Measurements from ENCODE around the gene CENPF. TPM values are rescaled to one million over a fixed set of nuclear protein-coding genes. Genes with fewer than 3 reads are reported as not detected.
"Not testable (repeated sequence)": the region's sequence is repeated elsewhere in the genome, so short reads cannot be mapped to it uniquely, and the experiment has no call there.

Gene CENPF
- polyA plus RNA-seq, 1 donor: 30.3 TPM

DNA sequence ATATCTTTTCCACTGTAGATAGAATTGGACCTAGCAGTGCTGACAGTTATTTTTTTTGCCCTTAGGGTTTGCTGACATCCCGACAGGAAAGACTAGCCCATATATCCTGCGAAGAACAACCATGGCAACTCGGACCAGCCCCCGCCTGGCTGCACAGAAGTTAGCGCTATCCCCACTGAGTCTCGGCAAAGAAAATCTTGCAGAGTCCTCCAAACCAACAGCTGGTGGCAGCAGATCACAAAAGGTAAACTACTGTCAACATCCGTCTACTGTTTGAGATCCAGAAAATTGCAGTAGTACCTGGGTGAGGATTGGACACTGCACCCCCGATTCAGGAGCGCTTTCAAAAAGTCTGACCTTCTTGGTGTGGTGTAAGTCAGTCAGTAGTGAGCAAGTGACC, 55.8 kb downstream of the CENPF start:
- Histone ChIP-seq H3K4me1 (ENCODE audit: control insufficient read depth, insufficient read depth, low read length) (no peaks in the 10 kb centered on the region), H3K36me3 (ENCODE audit: control insufficient read depth, insufficient read depth, low read length) (peaks cover 19% of the 10 kb centered on the region), H3K27ac (ENCODE audit: low read length) (no peak overlapping the region), H3K27me3 (ENCODE audit: control insufficient read depth, insufficient read depth, low read length) (no peaks in the 10 kb centered on the region), H3K9me3 (ENCODE audit: control insufficient read depth, low read depth, low read length) (no peaks in the 10 kb centered on the region), H3K4me3 (ENCODE audit: low read length) (no peak overlapping the region)
- DNase-seq: peak in 1 of 2 donors; percentile 22
- WGBS (ENCODE audit: insufficient coverage, low lambda C conversion rate): no CpG with 5 or more reads among the region's 9 CpGs

DNA sequence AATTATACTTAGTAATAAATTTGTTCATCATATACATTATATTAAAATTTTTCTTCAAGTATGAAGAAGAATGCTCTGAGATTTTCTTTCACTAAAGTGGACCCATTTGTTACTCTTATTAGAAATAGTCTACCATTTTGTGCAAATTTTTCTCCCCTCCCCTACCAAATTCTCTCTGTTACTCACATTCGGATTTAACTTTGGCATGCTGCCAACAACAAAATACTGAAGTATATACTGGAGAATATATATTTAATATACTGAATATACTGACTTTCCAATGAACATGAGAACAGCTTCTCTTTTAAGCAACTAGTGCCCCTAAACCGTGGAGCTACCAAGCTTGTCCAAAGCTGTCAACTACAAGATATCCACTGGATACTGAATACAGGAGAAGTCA, 57.2 kb downstream of the CENPF start:
- H3K4me1 ChIP-seq (ENCODE audit: control insufficient read depth, insufficient read depth, low read length): no peaks in the 10 kb centered on the region
- H3K9me3 ChIP-seq (ENCODE audit: control insufficient read depth, low read depth, low read length): no peaks in the 10 kb centered on the region
- WGBS (ENCODE audit: insufficient coverage, low lambda C conversion rate): no CpG with 5 or more reads among the region's 2 CpGs
- H3K27me3 ChIP-seq (ENCODE audit: control insufficient read depth, insufficient read depth, low read length): no peaks in the 10 kb centered on the region
- no peak overlapping the region for H3K4me3 ChIP-seq (ENCODE audit: low read length)
- H3K27ac ChIP-seq (ENCODE audit: low read length): no peak overlapping the region
- H3K36me3 ChIP-seq (ENCODE audit: control insufficient read depth, insufficient read depth, low read length): peaks cover 18% of the 10 kb centered on the region
- DNase-seq: no peak

DNA sequence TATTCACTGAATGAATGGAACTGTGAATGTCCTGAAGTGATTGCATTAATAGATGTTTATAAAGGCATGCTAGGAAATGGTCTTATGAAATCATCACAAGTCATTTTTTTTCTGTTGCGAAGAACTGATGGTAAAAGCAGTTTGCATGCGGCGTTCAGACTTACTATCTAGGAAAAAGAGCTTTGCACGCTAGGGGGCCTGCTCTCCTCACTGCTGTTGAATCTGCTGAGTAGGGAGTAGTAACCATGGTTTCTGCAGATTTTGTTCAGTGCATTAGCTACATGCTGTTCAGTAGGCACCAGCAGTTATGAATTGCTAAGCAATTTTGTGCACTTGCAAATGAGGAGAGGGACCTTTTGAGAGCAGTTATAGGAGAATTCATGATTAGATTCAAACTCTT, 57.9 kb downstream of the CENPF start:
- WGBS (ENCODE audit: insufficient coverage, low lambda C conversion rate): no CpG with 5 or more reads among the region's 4 CpGs
- DNase-seq: peak; percentile 40 to 47
- H3K4me1 ChIP-seq (ENCODE audit: control insufficient read depth, insufficient read depth, low read length): no peaks in the 10 kb centered on the region
- no peaks in the 10 kb centered on the region for H3K9me3 ChIP-seq (ENCODE audit: control insufficient read depth, low read depth, low read length)
- H3K4me3 ChIP-seq (ENCODE audit: low read length): no peak overlapping the region
- H3K36me3 ChIP-seq (ENCODE audit: control insufficient read depth, insufficient read depth, low read length): peaks cover 13% of the 10 kb centered on the region
- no peaks in the 10 kb centered on the region for H3K27me3 ChIP-seq (ENCODE audit: control insufficient read depth, insufficient read depth, low read length)
- no peak overlapping the region for H3K27ac ChIP-seq (ENCODE audit: low read length)

DNA sequence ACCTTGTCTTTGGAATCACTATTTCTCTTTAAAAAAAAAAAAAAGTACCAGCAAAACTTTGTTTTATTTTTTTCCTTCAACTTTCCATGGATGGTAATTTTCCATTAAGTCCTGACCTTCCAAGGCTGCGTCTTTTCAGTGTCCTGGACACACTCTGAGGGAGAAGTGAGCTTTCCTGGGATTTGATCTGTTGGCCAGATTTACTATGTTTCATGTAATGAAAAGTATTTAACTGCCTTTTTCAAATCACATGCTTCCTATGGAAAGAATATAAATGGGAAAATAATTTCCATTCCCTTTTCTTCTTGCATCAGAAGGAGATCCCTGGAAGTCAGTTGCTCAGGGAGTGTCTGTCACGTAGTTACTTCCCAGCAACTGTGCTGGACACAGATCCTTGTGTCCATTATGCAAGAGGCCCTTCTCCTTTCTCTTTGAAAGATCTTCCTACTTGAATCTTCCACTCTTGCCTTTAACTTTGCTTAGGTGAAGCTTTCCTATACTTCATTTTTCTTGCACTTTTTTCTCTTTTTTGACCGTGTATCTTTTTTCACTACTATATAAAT, 59.3 kb downstream of the CENPF start:
- no peak for DNase-seq
- H3K27me3 ChIP-seq (ENCODE audit: control insufficient read depth, insufficient read depth, low read length): no peaks in the 10 kb centered on the region
- 100% methylated on average over 1 of the region's 3 CpGs for WGBS (ENCODE audit: insufficient coverage, low lambda C conversion rate)
- peaks cover 3% of the 10 kb centered on the region for H3K36me3 ChIP-seq (ENCODE audit: control insufficient read depth, insufficient read depth, low read length)
- H3K4me3 ChIP-seq (ENCODE audit: low read length): no peak overlapping the region
- H3K9me3 ChIP-seq (ENCODE audit: control insufficient read depth, low read depth, low read length): no peaks in the 10 kb centered on the region
- no peak overlapping the region for H3K27ac ChIP-seq (ENCODE audit: low read length)
- H3K4me1 ChIP-seq (ENCODE audit: control insufficient read depth, insufficient read depth, low read length): no peaks in the 10 kb centered on the region

DNA sequence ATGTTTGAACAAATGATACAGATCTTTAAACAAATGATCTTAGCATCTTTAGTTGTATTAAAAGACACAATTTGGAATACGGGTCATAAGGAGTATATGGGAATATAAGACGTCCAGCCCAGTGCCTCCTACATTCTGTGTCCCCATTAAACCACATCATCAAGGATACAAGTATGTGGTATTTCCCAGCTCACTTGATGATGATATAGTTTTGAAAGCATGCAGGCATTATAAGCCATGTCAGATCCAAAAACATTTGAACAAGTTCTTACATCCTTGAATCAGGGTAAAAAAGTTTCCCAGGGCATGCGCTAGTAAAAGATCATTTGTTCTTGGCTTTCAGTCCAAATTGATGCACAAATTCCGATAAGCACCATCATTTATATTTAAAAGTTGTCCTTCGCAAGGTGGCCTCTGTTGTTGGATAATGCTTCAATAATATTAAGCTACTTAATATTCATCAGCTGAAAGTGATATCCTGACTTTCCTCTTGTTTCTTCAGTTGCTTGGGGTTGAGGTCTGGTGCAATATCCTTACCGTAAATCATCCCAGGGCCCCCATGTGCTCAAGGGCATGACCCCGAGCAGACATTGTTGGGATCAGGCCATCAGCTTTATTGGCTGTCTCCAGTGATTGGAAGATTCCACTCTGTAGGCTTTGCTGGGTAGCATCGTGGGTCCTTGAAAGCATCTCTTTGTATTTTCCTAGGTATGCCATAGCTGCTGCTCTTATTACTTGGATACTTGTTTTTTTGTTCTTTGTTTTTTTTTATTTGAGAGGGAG, 61.8 kb downstream of the CENPF start:
- Histone ChIP-seq H3K27ac (ENCODE audit: low read length) (no peak overlapping the region), H3K4me3 (ENCODE audit: low read length) (no peak overlapping the region), H3K36me3 (ENCODE audit: control insufficient read depth, insufficient read depth, low read length) (peaks cover 3% of the 10 kb centered on the region), H3K9me3 (ENCODE audit: control insufficient read depth, low read depth, low read length) (no peaks in the 10 kb centered on the region), H3K27me3 (ENCODE audit: control insufficient read depth, insufficient read depth, low read length) (no peaks in the 10 kb centered on the region), H3K4me1 (ENCODE audit: control insufficient read depth, insufficient read depth, low read length) (no peaks in the 10 kb centered on the region)
- WGBS (ENCODE audit: insufficient coverage, low lambda C conversion rate): 91% methylated on average over 3 of the region's 8 CpGs
- DNase-seq: no peak

DNA sequence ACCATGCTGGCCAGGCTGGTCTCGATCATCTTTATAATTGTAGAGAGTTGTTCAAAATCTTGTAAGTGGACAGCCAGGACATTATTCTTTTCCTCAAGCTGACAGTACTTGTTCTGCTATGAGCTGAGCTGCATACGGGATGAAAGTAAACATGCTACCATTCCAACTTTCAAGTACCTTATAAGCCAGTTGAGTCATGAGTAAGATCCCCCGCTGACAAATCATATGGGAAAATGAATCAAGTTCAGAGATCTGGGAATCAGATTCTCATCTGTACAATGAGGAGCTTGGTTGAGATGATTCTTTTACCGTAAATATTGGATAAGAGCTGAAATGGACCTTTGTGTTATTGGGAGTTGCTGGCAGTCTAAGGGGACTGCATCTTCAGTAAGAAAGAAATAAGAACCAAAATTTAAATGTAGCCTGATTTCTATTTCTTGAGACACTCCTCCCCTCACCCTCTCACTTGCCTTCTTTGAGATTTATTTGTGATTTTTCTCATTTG, 62.7 kb downstream of the CENPF start:
- H3K36me3 ChIP-seq (ENCODE audit: control insufficient read depth, insufficient read depth, low read length): peaks cover 4% of the 10 kb centered on the region
- H3K4me3 ChIP-seq (ENCODE audit: low read length): no peak overlapping the region
- H3K27me3 ChIP-seq (ENCODE audit: control insufficient read depth, insufficient read depth, low read length): no peaks in the 10 kb centered on the region
- no peak overlapping the region for H3K27ac ChIP-seq (ENCODE audit: low read length)
- H3K4me1 ChIP-seq (ENCODE audit: control insufficient read depth, insufficient read depth, low read length): no peaks in the 10 kb centered on the region
- H3K9me3 ChIP-seq (ENCODE audit: control insufficient read depth, low read depth, low read length): no peaks in the 10 kb centered on the region
- 91% methylated on average over 1 of the region's 4 CpGs for WGBS (ENCODE audit: insufficient coverage, low lambda C conversion rate)
- DNase-seq: no peak

DNA sequence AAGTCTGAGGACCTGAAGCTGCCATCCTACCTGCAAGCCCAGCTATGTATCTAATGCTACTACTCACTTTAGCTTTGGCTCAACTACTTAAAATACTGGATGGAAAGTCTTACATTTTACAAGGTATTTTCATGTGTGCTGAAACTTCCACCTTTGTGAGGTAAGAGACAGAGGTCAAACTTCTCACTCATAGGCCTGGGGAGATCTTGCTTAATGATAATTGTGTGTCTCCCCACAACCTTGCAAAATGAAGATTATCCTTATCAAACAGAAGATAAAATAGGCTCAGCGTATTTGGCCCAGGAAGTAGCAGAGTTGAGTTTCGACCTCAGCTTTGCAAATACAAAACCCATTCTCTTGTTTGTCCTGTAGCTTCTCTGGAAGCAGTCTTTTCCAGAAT, 63.7 kb downstream of the CENPF start:
- no CpG with 5 or more reads among the region's 2 CpGs for WGBS (ENCODE audit: insufficient coverage, low lambda C conversion rate)
- peak; percentile 11 to 16 for DNase-seq
- no peaks in the 10 kb centered on the region for H3K27me3 ChIP-seq (ENCODE audit: control insufficient read depth, insufficient read depth, low read length)
- no peaks in the 10 kb centered on the region for H3K9me3 ChIP-seq (ENCODE audit: control insufficient read depth, low read depth, low read length)
- H3K4me1 ChIP-seq (ENCODE audit: control insufficient read depth, insufficient read depth, low read length): no peaks in the 10 kb centered on the region
- H3K36me3 ChIP-seq (ENCODE audit: control insufficient read depth, insufficient read depth, low read length): peaks cover 4% of the 10 kb centered on the region
- no peak overlapping the region for H3K4me3 ChIP-seq (ENCODE audit: low read length)
- no peak overlapping the region for H3K27ac ChIP-seq (ENCODE audit: low read length)

DNA sequence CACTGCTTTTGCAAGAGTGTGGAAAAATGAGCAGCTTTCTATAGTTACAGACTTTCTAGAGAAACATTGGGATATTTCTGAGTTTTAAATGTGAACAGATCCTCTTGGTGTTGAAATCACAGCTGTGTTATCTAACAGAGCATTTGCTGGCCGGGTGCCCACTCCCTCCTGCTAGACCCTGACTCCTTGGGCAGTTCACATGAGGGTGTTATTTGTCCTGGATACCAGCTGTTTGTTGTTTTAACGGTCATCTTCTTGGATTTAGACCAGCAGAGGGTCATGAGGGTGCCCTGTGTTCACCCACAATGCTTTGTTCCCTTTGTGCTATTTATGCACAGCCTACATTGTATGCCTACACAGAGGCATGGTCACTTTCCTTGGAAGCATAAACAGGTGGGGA, 67.1 kb downstream of the CENPF start:
- Histone ChIP-seq H3K27me3 (ENCODE audit: control insufficient read depth, insufficient read depth, low read length) (no peaks in the 10 kb centered on the region), H3K27ac (ENCODE audit: low read length) (no peak overlapping the region), H3K4me3 (ENCODE audit: low read length) (no peak overlapping the region), H3K4me1 (ENCODE audit: control insufficient read depth, insufficient read depth, low read length) (no peaks in the 10 kb centered on the region), H3K9me3 (ENCODE audit: control insufficient read depth, low read depth, low read length) (no peaks in the 10 kb centered on the region), H3K36me3 (ENCODE audit: control insufficient read depth, insufficient read depth, low read length) (peaks cover 2% of the 10 kb centered on the region)
- peak in 1 of 2 donors; percentile 14 for DNase-seq
- WGBS (ENCODE audit: insufficient coverage, low lambda C conversion rate): no CpG with 5 or more reads among the region's 2 CpGs

DNA sequence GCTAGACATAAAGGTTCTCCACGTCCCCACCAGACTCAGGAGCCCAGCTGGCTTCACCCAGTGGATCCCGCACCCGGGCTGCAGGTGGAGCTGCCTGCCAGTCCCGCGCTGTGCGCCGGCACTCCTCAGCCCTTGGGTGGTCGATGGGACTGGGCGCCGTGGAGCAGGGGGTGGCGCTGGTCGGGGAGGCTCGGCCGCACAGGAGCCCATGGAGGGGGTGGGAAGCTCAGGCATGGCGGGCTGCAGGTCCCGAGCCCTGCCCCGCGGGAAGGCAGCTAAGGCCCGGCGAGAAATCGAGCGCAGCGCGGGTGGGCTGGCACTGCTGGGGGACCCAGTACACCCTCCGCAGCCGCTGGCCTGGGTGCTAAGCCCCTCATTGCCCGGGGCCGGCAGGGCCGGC, 70.0 kb downstream of the CENPF start:
- not testable (repeated sequence) for H3K4me3 ChIP-seq (ENCODE audit: low read length); H3K27ac ChIP-seq (ENCODE audit: low read length); H3K9me3 ChIP-seq (ENCODE audit: control insufficient read depth, low read depth, low read length); DNase-seq; H3K4me1 ChIP-seq (ENCODE audit: control insufficient read depth, insufficient read depth, low read length); H3K36me3 ChIP-seq (ENCODE audit: control insufficient read depth, insufficient read depth, low read length); H3K27me3 ChIP-seq (ENCODE audit: control insufficient read depth, insufficient read depth, low read length)
- WGBS (ENCODE audit: insufficient coverage, low lambda C conversion rate): no CpG with 5 or more reads among the region's 29 CpGs

DNA sequence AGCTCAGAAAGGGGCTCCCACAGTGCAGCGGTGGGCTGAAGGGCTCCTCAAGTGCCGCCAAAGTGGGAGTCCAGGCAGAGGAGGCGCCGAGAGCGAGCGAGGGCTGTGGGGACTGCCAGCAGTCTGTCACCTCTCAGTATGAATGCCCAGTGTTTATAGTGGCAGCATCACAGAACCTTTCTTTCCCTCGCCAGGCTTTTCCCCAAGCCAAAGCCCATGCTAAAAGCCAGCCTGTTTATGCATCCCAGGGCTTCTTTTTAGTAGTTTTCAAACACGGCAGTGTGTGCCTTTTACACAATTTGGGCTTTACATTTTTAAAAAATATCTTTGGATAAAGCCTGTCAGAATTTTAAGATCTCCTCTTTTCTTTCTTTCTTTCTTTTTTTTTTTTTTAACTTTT, 70.6 kb downstream of the CENPF start:
- H3K27ac ChIP-seq (ENCODE audit: low read length): no peak overlapping the region
- no peak overlapping the region for H3K4me3 ChIP-seq (ENCODE audit: low read length)
- H3K27me3 ChIP-seq (ENCODE audit: control insufficient read depth, insufficient read depth, low read length): no peaks in the 10 kb centered on the region
- 100% methylated on average over 2 of the region's 8 CpGs for WGBS (ENCODE audit: insufficient coverage, low lambda C conversion rate)
- DNase-seq: no peak
- H3K36me3 ChIP-seq (ENCODE audit: control insufficient read depth, insufficient read depth, low read length): peaks cover 2% of the 10 kb centered on the region
- H3K9me3 ChIP-seq (ENCODE audit: control insufficient read depth, low read depth, low read length): peaks cover 2% of the 10 kb centered on the region
- no peaks in the 10 kb centered on the region for H3K4me1 ChIP-seq (ENCODE audit: control insufficient read depth, insufficient read depth, low read length)

DNA sequence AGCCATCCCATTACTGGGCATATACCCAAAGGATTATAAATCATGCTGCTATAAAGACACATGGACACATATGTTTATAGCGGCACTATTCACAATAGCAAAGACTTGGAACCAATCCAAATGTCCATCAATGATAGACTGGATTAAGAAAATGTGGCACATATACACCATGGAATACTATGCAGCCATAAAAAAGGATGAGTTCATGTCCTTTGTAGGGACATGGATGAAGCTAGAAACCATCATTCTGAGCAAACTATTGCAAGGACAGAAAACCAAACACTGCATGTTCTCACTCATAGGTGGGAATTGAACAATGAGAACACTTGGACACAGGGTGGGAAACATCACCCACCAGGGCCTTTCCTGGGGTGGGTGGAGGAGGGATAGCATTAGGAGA, 72.5 kb downstream of the CENPF start:
- not testable (repeated sequence) for H3K27ac ChIP-seq (ENCODE audit: low read length); H3K27me3 ChIP-seq (ENCODE audit: control insufficient read depth, insufficient read depth, low read length); H3K4me1 ChIP-seq (ENCODE audit: control insufficient read depth, insufficient read depth, low read length); H3K36me3 ChIP-seq (ENCODE audit: control insufficient read depth, insufficient read depth, low read length); DNase-seq; H3K4me3 ChIP-seq (ENCODE audit: low read length); H3K9me3 ChIP-seq (ENCODE audit: control insufficient read depth, low read depth, low read length)
- no CpG with 5 or more reads among the region's 1 CpG for WGBS (ENCODE audit: insufficient coverage, low lambda C conversion rate)
